ENCODE measurements around the gene GCHFR. TPM values are rescaled to one million over a fixed set of nuclear protein-coding genes. Genes with fewer than 3 reads are reported as not detected.

Gene GCHFR
- total RNA-seq, 1 experiment from 2014 or later: 8.2 TPM

DNA sequence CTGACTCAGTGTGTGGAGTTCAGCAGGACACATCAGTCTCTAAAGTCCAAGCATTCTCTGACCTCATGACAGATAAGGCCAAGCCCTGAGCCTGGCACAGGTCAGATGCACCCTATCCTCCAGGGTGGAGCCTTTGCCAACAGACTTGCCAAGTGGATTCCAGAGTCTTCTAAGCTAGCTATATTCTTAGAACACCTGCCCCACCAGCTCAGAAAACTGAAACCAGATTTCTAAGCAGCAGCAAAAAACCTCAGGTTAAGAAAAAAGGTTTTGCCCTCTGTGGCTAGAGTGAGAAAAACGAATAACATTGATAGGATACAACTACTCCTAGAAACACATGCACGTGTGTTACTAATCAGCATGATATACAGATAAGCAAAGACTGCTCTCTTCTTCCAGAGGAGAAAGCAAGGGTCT, 20.4 kb upstream of the GCHFR start:
- peak overlapping the region; percentile 33 for H3K27ac Mint-ChIP-seq (ENCODE audit: low read depth, unreplicated experiment)
- no peak overlapping the region for H3K4me3 Mint-ChIP-seq (ENCODE audit: unreplicated experiment)
- no peaks in the 10 kb centered on the region for H3K9me3 Mint-ChIP-seq (ENCODE audit: unreplicated experiment)
- H3K4me1 Mint-ChIP-seq (ENCODE audit: insufficient read depth, unreplicated experiment): peaks cover 7% of the 10 kb centered on the region
- BruUV-seq (replicated peaks): no TSS peak
- DNase-seq (ENCODE audit: unreplicated experiment): no peak
- no peaks in the 10 kb centered on the region for H3K27me3 Mint-ChIP-seq (ENCODE audit: insufficient read depth, unreplicated experiment)
- H3K36me3 Mint-ChIP-seq (ENCODE audit: insufficient read depth, unreplicated experiment): peaks cover 62% of the 10 kb centered on the region
- ChIA-PET POLR2A (interaction anchor here (0.8 to 2.0 kb wide), 10 partner anchors 9 to 147 kb away, joined by 3 to 14 read pairs (median 4); partner anchors contain the start of genes C15orf62 and GCHFR), CTCF (interaction anchor here (0.6 to 1.9 kb wide), 10 partner anchors 10 to 505 kb away, joined by 3 to 10 read pairs (median 4); partner anchors contain the start of gene VPS18)
- TF ChIP-seq, protein P1, sequence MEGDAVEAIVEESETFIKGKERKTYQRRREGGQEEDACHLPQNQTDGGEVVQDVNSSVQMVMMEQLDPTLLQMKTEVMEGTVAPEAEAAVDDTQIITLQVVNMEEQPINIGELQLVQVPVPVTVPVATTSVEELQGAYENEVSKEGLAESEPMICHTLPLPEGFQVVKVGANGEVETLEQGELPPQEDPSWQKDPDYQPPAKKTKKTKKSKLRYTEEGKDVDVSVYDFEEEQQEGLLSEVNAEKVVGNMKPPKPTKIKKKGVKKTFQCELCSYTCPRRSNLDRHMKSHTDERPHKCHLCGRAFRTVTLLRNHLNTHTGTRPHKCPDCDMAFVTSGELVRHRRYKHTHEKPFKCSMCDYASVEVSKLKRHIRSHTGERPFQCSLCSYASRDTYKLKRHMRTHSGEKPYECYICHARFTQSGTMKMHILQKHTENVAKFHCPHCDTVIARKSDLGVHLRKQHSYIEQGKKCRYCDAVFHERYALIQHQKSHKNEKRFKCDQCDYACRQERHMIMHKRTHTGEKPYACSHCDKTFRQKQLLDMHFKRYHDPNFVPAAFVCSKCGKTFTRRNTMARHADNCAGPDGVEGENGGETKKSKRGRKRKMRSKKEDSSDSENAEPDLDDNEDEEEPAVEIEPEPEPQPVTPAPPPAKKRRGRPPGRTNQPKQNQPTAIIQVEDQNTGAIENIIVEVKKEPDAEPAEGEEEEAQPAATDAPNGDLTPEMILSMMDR (IDR thresholded peaks at IDR 0.05; ENCODE audit: unreplicated experiment): no peak
- intact Hi-C loops (cut with micrococcal nuclease): no loop called here

DNA sequence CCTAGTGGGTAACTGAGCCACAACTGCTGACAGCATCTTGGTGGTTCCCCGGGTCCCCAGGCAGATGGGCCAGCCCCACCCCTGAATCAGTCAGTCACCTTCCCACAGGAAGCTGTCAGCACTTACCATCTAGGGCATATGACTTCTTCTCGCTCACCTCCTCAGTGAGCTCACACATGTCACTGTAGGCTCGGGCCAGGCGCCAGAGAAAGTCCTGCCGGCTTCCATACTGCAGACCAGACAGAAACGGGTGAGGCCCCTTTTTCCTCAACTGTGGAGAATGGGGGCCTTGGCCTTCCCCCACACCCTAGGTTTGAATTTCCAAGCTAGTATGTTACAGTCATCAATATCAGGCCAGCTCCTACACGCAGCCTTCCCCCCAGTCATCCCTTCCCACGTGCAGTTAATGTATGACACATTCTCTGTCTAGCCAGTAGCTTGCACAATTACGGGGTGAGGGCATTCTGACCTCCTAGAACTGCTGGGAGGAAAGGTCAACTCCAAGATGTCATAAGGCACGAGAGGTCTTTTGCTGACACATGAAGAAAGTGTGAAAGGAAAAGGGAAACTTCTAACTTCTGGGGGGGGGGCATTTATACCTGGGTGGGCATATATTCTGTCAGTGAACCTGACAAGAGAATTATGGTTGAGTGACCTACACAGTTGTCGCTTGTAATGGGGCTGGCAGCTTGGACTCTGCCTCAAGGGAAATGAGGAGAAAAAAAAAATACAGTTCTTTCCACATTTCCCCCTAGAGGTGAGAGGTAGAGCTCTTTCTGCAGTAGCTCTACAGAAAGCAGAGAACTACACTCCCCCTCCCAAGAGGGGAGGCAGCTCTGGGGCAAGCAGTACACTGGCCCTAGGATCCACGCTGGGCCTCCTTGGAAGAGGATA, 19.7 kb upstream of the GCHFR start:
- Mint-ChIP-seq H3K4me3 (ENCODE audit: unreplicated experiment) (no peak overlapping the region), H3K36me3 (ENCODE audit: insufficient read depth, unreplicated experiment) (peaks cover 62% of the 10 kb centered on the region), H3K27me3 (ENCODE audit: insufficient read depth, unreplicated experiment) (no peaks in the 10 kb centered on the region), H3K27ac (ENCODE audit: low read depth, unreplicated experiment) (peak overlapping the region; percentile 33), H3K4me1 (ENCODE audit: insufficient read depth, unreplicated experiment) (peaks cover 7% of the 10 kb centered on the region), H3K9me3 (ENCODE audit: unreplicated experiment) (no peaks in the 10 kb centered on the region)
- TF ChIP-seq, protein P1 (IDR thresholded peaks at IDR 0.05; ENCODE audit: unreplicated experiment): no peak
- intact Hi-C loops (cut with micrococcal nuclease): no loop called here
- ChIA-PET POLR2A (interaction anchor here (0.8 to 2.0 kb wide), 11 partner anchors 9 to 147 kb away, joined by 3 to 14 read pairs (median 4); partner anchors contain the start of genes C15orf62, GCHFR and RAD51), CTCF (interaction anchor here (0.5 to 1.9 kb wide), 16 partner anchors 9 to 506 kb away, joined by 3 to 10 read pairs (median 4); partner anchors contain the start of genes VPS18 and ZFYVE19)
- peak; percentile 88 for DNase-seq (ENCODE audit: unreplicated experiment)
- BruUV-seq (replicated peaks): no TSS peak

DNA sequence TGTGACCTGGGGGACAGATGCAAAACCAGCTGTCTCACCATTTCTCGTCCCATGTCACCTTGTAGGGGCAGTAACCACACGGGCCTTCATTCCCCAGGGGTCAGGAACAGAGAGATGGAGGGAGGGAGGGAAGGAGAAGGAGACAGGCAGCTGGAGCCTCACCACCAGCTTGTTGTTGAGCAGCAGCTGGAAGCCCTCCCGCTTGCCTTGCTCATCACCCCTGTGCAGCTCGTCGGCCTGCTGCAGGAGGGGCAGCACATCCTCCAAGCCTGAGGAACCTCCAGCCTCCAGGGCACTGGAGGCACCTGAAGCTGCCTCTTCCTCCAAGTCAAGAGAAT, 19.1 kb upstream of the GCHFR start:
- no peak for DNase-seq (ENCODE audit: unreplicated experiment)
- CTCF ChIA-PET: interaction anchor here (0.6 to 1.9 kb wide), 12 partner anchors 12 to 201 kb away, joined by 3 to 10 read pairs (median 4); partner anchors contain the start of genes VPS18 and ZFYVE19
- POLR2A ChIA-PET: interaction anchor here (1.0 to 2.0 kb wide), 7 partner anchors 8 to 100 kb away, joined by 3 to 14 read pairs (median 4); partner anchors contain the start of genes C15orf62, GCHFR and RAD51
- Mint-ChIP-seq H3K9me3 (ENCODE audit: unreplicated experiment) (no peaks in the 10 kb centered on the region), H3K27ac (ENCODE audit: low read depth, unreplicated experiment) (no peak overlapping the region), H3K36me3 (ENCODE audit: insufficient read depth, unreplicated experiment) (peaks cover 59% of the 10 kb centered on the region), H3K4me3 (ENCODE audit: unreplicated experiment) (no peak overlapping the region), H3K4me1 (ENCODE audit: insufficient read depth, unreplicated experiment) (peaks cover 7% of the 10 kb centered on the region), H3K27me3 (ENCODE audit: insufficient read depth, unreplicated experiment) (no peaks in the 10 kb centered on the region)
- TF ChIP-seq, protein P1 (IDR thresholded peaks at IDR 0.05; ENCODE audit: unreplicated experiment): no peak
- no TSS peak for BruUV-seq (replicated peaks)
- intact Hi-C loops (cut with micrococcal nuclease): loop anchor here (5.0 kb wide), 1 partner anchor 113 kb away; no protein-coding TSS in a partner anchor

DNA sequence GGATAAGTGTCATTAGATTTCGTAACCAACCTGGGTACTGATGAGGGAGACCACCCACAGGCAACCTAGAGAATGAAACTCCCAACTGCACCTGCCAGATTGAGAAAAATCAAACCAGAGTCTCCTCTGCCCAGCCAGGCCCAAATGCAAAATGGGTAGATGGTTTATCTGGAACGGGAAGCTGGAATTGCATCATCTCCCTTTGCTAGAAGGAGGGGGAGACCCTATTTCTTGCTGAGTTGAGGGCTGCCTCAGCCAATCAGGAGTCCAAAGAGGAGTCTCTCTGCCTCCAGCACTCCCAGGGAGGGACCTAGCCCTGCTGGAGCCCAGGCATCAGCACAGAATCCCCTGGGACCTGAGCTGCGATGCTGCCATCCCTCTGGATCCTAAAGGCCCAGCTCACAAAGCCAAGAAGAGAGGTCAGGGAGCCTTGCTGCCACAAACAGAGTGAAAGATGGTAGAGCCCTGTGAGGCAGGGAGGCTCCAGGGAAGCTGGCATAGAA, 16.9 kb upstream of the GCHFR start:
- DNase-seq (ENCODE audit: unreplicated experiment): peak; percentile 11
- intact Hi-C loops (cut with micrococcal nuclease): loop anchor here (1.0 to 5.0 kb wide), 4 partner anchors 22 to 147 kb away; partner anchors contain the start of genes C15orf62 and VPS18
- H3K9me3 Mint-ChIP-seq (ENCODE audit: unreplicated experiment): no peaks in the 10 kb centered on the region
- POLR2A ChIA-PET: interaction anchor here (0.5 to 3.8 kb wide), 8 partner anchors 9 to 502 kb away, joined by 3 to 12 read pairs (median 4); partner anchors contain the start of genes C15orf62 and SPINT1
- no peak overlapping the region for H3K4me3 Mint-ChIP-seq (ENCODE audit: unreplicated experiment)
- H3K27me3 Mint-ChIP-seq (ENCODE audit: insufficient read depth, unreplicated experiment): no peaks in the 10 kb centered on the region
- CTCF ChIA-PET: interaction anchor here (0.5 to 4.3 kb wide), 21 partner anchors 10 to 309 kb away, joined by 3 to 27 read pairs (median 3); partner anchors contain the start of gene C15orf62
- H3K4me1 Mint-ChIP-seq (ENCODE audit: insufficient read depth, unreplicated experiment): peaks cover 7% of the 10 kb centered on the region
- H3K27ac Mint-ChIP-seq (ENCODE audit: low read depth, unreplicated experiment): no peak overlapping the region
- BruUV-seq (replicated peaks): no TSS peak
- H3K36me3 Mint-ChIP-seq (ENCODE audit: insufficient read depth, unreplicated experiment): peaks cover 49% of the 10 kb centered on the region
- TF ChIP-seq, protein P1 (IDR thresholded peaks at IDR 0.05; ENCODE audit: unreplicated experiment): no peak

All from MCF 10A (cell line).